NCI-H748 treated with DMSO at 0.1 percent for 48 hours (cell line): ENCODE results near the gene LRRC43.
"Not testable (repeated sequence)": the region's sequence is repeated elsewhere in the genome, so short reads cannot be mapped to it uniquely, and the experiment has no call there.

ENCODE experiments used
- DNase-seq: peaks from one replicate; lab custom pipeline; 2025; lab: John Stamatoyannopoulos, UW

LRRC43 gene

GRCh38 chr12:122192441-122192840 lies 9.5 kb downstream of the LRRC43 start:
- no peak for DNase-seq

DNA sequence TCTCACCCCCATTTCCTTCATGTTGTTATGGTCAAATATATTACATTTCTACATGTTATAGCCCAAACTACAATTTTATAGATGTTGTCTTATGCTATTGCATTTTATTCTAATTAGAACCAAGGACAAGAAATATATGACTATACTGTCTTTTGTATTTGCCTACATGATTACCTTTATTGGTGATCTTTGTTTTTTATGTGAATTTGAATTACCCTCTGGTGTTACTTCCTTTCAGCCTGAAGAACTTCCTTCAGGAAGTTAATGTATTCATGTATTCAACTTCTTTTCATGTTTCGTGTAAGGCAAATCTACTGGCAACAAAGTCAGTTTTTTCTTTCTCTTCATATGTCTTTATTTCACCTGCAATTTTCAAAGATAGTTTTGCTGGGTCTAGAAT lies 11.9 kb downstream of the LRRC43 start:
- no peak for DNase-seq

GRCh38 chr12:122195405-122195804 lies 12.5 kb downstream of the LRRC43 start:
- no peak for DNase-seq

DNA sequence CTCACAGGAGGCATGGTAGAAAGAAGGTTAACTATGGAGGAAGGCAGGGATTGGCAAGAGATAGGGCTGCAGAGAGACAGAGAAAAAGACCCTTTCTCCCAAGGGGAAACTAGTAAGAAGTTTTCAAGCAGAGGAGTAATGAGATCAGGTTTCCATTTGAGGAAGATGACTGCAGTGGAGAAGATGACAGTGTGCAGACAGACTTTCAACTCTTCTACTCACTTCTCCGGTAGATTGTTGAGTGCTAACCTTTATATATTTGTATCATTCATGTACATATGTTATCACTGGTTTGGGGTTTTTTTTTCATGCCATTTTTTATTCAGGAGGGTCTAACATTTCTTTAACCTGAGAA lies 14.7 kb downstream of the LRRC43 start:
- no peak for DNase-seq

GRCh38 chr12:122199484-122200355 lies 16.8 kb downstream of the LRRC43 start:
- no peak for DNase-seq

DNA sequence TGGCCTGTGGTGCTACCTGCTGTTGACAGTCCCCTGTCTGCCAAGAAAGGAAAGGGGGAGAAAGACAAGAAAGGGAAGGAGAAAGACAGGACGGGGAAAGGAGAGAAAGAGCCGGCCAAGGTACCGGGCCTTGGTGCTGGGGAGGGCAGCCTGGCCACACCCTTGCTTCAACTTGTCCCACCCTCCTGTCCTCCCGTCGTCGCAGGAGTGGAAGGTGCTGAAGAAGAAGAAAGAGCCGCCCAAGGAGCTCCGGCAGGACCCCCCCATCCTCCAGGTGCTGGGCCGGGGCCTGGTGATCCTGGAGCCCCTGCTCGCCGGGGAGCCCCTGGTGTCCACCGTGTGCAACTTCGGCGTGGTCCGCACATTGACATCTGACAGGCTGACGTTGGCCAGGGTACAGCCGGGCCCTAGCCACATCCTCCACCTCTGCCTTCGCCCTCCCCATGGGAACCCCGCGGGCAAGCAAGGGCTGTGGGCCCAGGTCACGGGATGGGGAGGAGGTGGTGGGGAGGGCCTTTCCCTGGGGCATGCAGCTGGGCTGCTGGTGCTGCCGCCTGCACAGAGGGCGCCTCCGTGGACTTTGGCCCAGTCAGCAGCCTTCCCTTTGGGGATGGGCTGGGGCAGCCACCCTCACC lies 17.7 kb downstream of the LRRC43 start:
- no peak for DNase-seq

- no peak for DNase-seq
Measured at GRCh38 chr12:122201381-122201780, 18.5 kb downstream of the LRRC43 start.

DNA sequence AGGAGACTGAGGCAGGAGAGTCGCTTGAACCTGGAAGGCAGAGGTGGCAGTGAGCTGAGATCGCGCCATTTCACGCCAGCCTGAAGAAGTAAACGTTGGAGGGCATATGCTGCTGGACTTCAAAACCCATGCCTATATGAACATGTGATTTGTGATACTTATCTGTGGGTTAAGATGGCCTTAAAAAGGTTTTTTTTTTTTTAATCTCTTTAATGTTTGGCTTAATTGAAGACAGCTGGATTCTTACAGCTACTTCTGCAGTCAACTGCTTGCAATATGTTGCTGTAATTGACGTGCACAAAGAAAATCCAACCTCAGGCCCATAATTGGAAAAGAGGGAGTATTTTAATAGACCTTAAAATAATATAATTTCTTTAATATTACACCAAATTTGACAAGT lies 19.1 kb downstream of the LRRC43 start:
- no peak for DNase-seq

- DNase-seq = not testable (repeated sequence)
Measured at GRCh38 chr12:122202811-122203210, 19.9 kb downstream of the LRRC43 start.

- peak; percentile 57 for DNase-seq
Measured at GRCh38 chr12:122203301-122204166, 20.6 kb downstream of the LRRC43 start, which contains the start of gene B3GNT4. Gene B3GNT4, plus strand, starts transcription at chr12:122203709. Its CDS starts 910 bp downstream, at chr12:122204619.

DNA sequence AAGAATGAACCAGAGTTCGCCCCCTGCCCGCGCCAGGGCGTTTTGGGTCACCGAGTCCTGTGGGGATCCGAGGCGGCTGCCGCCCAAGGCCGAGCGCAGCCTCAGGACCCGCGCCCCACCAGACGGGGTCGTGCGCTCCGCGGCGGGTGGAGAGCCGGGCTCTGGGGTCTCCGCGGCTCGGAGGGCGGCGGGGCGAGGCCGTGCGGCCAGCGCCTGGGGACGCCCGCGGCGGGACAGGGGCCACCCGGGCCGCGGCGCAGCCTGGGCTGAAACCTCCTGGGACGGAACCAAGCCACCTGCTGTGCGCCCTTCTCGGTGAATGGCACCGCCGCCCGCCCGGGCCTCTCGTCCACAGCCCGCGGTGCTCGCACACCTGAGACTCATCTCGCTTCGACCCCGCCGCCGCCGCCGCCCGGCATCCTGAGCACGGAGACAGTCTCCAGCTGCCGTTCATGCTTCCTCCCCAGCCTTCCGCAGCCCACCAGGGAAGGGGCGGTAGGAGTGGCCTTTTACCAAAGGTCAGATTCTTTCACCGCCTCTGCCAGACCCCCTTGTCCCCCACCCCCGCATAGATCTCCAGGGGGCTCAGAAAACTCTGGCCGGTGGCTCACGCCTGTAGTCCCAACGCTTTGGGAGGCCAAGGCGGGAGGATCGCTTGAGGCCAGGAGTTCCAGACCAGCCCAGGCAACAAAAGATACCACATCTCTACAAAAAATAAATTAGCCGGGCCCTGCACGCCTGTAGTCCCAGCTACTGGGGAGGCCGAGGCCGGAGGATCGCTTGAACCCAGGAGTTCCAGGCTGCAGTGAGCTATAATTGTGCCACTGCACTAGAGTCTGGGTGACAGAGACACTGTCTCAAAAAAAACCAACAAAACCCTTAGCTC lies 21.5 kb downstream of the LRRC43 start:
- DNase-seq = no peak

- DNase-seq = no peak
Measured at GRCh38 chr12:122205053-122205925, 22.4 kb downstream of the LRRC43 start.

DNA sequence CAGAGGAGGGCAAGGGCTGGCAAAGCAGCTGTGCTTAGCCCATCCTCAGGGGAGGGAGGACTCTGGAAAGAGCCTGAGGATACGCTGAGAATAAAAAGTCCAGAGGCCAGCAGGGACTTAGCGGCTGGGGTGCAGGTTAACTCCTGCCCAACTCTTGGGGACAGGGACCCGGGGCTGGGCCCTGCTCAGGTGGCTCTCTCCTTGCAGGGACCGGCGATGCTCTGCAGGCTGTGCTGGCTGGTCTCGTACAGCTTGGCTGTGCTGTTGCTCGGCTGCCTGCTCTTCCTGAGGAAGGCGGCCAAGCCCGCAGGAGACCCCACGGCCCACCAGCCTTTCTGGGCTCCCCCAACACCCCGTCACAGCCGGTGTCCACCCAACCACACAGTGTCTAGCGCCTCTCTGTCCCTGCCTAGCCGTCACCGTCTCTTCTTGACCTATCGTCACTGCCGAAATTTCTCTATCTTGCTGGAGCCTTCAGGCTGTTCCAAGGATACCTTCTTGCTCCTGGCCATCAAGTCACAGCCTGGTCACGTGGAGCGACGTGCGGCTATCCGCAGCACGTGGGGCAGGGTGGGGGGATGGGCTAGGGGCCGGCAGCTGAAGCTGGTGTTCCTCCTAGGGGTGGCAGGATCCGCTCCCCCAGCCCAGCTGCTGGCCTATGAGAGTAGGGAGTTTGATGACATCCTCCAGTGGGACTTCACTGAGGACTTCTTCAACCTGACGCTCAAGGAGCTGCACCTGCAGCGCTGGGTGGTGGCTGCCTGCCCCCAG lies 23.4 kb downstream of the LRRC43 start:
- DNase-seq = no peak

GRCh38 chr12:122206976-122207375 lies 24.1 kb downstream of the LRRC43 start:
- DNase-seq = no peak

DNA sequence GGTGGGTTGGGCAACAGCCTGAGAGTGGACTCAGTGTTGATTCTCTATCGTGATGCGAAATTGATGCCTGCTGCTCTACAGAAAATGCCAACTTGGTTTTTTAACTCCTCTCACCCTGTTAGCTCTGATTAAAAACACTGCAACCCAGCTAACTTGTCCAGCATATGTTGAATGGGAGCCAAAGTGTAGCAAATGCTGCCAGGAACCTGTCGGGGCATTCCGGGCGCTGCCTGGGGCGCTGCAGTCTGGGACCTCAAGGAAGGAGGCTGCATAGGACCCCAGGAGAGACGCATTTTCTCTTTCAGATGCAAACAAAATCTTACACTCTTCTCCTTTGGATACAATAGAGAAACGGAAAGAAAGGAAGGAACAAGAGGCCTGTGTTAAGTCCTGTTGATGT lies 24.5 kb downstream of the LRRC43 start:
- no peak for DNase-seq

DNA sequence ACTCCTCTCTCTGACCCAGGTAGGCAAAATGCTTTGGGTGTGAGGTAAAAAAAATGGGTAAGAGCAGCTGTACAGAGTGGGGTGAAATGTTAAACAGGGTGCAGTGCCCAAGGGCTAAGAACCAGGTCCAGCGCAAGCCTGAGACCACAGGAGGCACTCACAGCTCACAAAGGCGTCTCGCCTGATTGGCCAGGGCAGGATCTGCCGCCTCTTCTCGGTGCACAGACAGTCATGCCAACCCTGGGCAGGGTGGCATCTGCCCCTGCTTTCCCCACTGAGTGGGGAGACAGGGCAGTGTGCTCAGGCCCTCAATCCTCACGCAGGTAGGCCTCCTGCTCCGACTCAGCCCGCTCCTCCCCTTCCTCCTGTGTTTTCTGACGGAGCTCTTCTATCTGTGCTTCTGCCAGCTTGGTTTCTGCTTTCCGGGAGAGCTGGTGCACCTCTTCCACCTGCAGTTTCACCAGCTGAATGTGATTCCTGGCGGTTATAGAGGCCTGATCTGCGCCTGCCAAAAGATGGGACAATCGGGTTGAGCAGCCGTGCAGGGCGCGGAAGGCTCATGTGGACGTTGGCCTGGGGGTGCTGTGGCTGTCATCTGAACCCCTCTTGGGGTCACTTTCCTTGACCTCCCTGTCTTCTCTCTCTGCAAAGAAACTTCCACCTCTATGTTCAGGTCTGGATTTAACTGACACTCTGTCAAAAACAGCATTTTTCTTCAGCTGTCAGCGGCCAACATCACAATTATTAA lies 25.3 kb downstream of the LRRC43 start:
- DNase-seq = no peak

DNA sequence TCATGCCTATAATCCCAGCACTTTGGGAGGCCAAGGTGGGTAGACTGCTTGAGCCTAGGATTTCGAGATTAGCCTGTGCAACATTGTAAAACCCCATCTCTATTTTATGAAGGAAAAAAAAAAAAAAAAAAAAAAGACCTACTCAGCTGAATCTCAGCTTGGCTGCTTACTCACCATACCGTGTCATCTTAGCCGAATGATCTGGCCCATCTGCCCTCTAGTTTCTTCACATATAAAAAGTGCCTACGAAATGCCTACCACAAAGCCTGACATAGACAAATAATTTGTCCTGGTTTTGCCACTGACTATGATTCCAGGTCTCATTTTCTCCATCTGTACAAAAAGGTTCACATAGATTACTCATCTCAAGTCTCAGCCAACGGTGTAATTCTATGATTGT lies 32.8 kb downstream of the LRRC43 start:
- no peak for DNase-seq

DNA sequence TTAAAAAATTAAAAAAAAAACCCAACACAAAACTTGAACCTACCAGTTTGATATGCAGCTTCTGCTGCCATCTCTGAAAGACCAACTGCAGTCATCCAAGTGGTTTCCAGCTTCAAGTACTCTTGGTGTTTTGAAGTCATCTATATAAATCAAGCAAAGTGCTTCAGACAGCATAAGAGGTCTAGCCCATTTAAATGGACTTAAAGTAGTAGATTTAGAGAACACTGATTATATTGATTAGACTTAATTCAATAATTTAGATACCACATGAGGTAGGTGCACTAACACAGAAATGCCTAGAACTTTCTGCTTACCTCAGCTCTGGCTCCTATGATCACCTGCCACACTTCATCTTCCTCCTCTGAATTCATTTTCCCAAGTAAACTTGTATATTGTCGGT lies 33.5 kb downstream of the LRRC43 start:
- no peak for DNase-seq
